ENCODE results near the gene CREG1.

DNA sequence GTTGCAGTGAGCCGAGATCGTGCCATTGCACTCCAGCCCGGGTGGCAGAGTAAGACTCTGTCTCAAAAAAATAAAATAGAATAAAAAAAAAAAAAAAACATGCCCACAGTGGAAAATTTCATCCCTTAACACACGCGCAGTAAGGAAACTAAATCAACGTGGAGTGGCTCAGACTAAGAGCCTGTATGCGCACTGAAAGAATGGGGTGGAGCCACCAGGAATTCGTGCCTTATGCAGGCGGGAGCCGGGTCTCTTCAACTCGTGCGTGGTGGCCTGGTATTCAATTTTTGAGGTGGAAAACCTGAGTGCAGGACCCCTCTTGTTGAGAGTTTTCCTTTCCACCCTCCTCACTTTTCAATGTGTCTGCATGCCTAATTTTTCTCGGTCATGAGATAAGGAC, 22.1 kb upstream of the CREG1 start:
- TF ChIP-seq POLR2AphosphoS5 (IDR thresholded peaks at IDR 0.05; ENCODE audit: low read depth, low read length) (no peak), POLR2A (IDR thresholded peaks at IDR 0.05; ENCODE audit: low read depth, low read length) (no peak), PAX5 (IDR thresholded peaks at IDR 0.05; ENCODE audit: insufficient read depth, low read length, severe bottlenecking) (no peak), TAF1 (IDR thresholded peaks at IDR 0.05; ENCODE audit: low read depth, low read length) (no peak), POU2F2 (IDR thresholded peaks at IDR 0.05; ENCODE audit: low read depth, low read length) (no peak)

Measured in GM12891 (cell line).